GM12878 (cell line): Measurements from ENCODE around the gene CNTD1.

Experiments used
- FOXK2 ChIP-seq: fragments of 450-650 bp; IDR thresholded peaks from 2 replicates; pipeline ENCODE4 v1.6.1; 2017; ENCODE audit warnings: mild to moderate bottlenecking, moderate library complexity
- GABPA ChIP-seq: IDR thresholded peaks from 2 replicates; pipeline ENCODE4 v1.6.1; 2014; ENCODE audit warnings: antibody characterized with exemption, low read depth, mild to moderate bottlenecking, inconsistent platforms
- NFYB ChIP-seq: IDR thresholded peaks from 2 replicates; pipeline ENCODE4 v1.6.1; 2011; ENCODE audit warnings: low read depth, mild to moderate bottlenecking, low read length, improper control_type of control experiment, moderate library complexity; ENCODE audit not compliant: insufficient read depth
- NR2C2 ChIP-seq: IDR thresholded peaks from 2 replicates; pipeline ENCODE4 v1.6.1; 2011; ENCODE audit warnings: borderline replicate concordance, low read depth; ENCODE audit not compliant: control insufficient read depth, insufficient read length
- POLR2A ChIP-seq: IDR thresholded peaks from 2 replicates; pipeline ENCODE4 v1.6.1; 2011; ENCODE audit warnings: low read depth, mild to moderate bottlenecking, low read length
- SIN3A ChIP-seq: IDR thresholded peaks from 2 replicates; pipeline ENCODE4 v1.6.1; 2012; ENCODE audit warnings: low read depth, low read length, improper control_type of control experiment
- TAF1 ChIP-seq: IDR thresholded peaks from 2 replicates; pipeline ENCODE4 v1.6.1; 2011; ENCODE audit warnings: mild to moderate bottlenecking, low read depth, low read length, borderline replicate concordance
- TF ChIP-seq, protein P1 (sequence below), 3 experiments: IDR thresholded peaks in 2 of 3; conservative IDR thresholded peaks in 1 of 3; 2 replicates each; pipeline ENCODE4 v1.5.1; 2011; ENCODE audit warnings: low read depth in 3 of 3, low read length in 3 of 3, mild to moderate bottlenecking in 3 of 3, control low read depth in 2 of 3, moderate library complexity in 2 of 3, inconsistent platforms in 1 of 3, mixed read lengths in 1 of 3; ENCODE audit not compliant: control insufficient read depth in 2 of 3, insufficient read depth in 1 of 3; ENCODE audit errors: extremely low read depth in 1 of 3
- TF ChIP-seq, protein P2 (sequence below): IDR thresholded peaks from 2 replicates; pipeline ENCODE4 v1.6.1; 2011; ENCODE audit warnings: low read depth, low read length, improper control_type of control experiment, borderline replicate concordance
- TF ChIP-seq, protein P3 (sequence below): fragments of 450-650 bp; IDR thresholded peaks from 2 replicates; pipeline ENCODE4 v1.6.1; 2018; ENCODE audit warnings: borderline replicate concordance, mild to moderate bottlenecking; ENCODE audit not compliant: partially characterized antibody
- TF ChIP-seq, protein P4 (sequence below): fragments of 450-650 bp; conservative IDR thresholded peaks from 2 replicates; pipeline ENCODE4 v1.6.1; 2017; ENCODE audit warnings: mild to moderate bottlenecking, moderate library complexity

DNA sequence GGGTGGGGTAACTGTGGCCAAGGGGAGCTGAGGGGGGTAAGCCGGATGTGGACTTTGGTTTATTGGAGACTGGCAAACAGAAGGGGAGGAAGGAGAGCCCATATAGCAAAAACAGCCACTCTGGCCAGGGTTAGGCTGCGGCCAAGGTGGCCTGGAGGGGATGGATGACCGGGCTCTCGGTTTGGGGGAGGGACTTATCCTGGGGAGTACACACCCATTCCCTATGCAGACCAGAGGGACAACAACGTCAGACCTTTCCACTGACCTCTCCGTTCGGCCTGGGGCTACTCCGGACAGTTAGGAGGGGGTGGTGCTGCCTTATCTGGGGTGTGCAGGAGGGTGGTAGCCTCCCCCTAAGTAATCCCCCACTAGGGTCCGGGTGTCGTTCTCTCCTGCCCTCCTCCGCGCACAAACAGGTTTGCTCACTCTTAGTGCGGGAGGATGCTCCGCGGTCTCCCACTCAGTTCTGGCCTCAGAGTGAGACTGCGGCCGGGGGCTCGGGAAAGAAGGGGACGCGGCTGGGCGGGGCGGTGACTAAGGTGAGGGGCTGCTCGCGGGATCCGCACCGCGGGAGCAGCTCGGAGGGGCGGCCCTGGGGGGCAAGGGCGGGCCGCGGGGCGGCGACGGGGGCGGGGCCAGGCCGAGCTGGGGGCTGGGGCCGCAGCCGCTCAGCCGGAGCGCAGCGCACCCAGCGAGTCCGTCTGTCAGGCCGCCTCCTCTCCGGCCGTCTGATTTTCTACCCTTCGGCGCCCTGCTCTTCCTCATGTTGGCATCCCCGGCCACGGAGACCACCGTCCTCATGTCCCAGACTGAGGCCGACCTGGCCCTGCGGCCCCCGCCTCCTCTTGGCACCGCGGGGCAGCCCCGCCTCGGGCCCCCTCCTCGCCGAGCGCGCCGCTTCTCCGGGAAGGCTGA, 18.5 kb upstream of the CNTD1 start, which contains the start of gene WNK4:
- no peak for TF ChIP-seq GABPA
- TF ChIP-seq, protein P1, sequence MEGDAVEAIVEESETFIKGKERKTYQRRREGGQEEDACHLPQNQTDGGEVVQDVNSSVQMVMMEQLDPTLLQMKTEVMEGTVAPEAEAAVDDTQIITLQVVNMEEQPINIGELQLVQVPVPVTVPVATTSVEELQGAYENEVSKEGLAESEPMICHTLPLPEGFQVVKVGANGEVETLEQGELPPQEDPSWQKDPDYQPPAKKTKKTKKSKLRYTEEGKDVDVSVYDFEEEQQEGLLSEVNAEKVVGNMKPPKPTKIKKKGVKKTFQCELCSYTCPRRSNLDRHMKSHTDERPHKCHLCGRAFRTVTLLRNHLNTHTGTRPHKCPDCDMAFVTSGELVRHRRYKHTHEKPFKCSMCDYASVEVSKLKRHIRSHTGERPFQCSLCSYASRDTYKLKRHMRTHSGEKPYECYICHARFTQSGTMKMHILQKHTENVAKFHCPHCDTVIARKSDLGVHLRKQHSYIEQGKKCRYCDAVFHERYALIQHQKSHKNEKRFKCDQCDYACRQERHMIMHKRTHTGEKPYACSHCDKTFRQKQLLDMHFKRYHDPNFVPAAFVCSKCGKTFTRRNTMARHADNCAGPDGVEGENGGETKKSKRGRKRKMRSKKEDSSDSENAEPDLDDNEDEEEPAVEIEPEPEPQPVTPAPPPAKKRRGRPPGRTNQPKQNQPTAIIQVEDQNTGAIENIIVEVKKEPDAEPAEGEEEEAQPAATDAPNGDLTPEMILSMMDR (IDR thresholded peaks at IDR 0.05 in 2 of 3, conservative IDR thresholded peaks at IDR 0.05 in 1 of 3; ENCODE audit: control insufficient read depth in 2 of 3, extremely low read depth in 1 of 3, insufficient read depth in 1 of 3, low read depth in 3 of 3, low read length in 3 of 3), result no peak
- TF ChIP-seq NFYB, result no peak
- TF ChIP-seq, protein P2, sequence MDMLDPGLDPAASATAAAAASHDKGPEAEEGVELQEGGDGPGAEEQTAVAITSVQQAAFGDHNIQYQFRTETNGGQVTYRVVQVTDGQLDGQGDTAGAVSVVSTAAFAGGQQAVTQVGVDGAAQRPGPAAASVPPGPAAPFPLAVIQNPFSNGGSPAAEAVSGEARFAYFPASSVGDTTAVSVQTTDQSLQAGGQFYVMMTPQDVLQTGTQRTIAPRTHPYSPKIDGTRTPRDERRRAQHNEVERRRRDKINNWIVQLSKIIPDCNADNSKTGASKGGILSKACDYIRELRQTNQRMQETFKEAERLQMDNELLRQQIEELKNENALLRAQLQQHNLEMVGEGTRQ, result no peak
- TF ChIP-seq POLR2A, result 0 out of 2 replicates have a peak, but pooled peaks have one; percentile 7
- TF ChIP-seq TAF1, result no peak
- TF ChIP-seq, protein P3, sequence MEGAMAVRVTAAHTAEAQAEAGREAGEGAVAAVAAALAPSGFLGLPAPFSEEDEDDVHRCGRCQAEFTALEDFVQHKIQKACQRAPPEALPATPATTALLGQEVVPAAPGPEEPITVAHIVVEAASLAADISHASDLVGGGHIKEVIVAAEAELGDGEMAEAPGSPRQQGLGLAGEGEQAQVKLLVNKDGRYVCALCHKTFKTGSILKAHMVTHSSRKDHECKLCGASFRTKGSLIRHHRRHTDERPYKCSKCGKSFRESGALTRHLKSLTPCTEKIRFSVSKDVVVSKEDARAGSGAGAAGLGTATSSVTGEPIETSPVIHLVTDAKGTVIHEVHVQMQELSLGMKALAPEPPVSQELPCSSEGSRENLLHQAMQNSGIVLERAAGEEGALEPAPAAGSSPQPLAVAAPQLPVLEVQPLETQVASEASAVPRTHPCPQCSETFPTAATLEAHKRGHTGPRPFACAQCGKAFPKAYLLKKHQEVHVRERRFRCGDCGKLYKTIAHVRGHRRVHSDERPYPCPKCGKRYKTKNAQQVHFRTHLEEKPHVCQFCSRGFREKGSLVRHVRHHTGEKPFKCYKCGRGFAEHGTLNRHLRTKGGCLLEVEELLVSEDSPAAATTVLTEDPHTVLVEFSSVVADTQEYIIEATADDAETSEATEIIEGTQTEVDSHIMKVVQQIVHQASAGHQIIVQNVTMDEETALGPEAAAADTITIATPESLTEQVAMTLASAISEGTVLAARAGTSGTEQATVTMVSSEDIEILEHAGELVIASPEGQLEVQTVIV, result no peak
- TF ChIP-seq NR2C2, result no peak
- TF ChIP-seq, protein P4, sequence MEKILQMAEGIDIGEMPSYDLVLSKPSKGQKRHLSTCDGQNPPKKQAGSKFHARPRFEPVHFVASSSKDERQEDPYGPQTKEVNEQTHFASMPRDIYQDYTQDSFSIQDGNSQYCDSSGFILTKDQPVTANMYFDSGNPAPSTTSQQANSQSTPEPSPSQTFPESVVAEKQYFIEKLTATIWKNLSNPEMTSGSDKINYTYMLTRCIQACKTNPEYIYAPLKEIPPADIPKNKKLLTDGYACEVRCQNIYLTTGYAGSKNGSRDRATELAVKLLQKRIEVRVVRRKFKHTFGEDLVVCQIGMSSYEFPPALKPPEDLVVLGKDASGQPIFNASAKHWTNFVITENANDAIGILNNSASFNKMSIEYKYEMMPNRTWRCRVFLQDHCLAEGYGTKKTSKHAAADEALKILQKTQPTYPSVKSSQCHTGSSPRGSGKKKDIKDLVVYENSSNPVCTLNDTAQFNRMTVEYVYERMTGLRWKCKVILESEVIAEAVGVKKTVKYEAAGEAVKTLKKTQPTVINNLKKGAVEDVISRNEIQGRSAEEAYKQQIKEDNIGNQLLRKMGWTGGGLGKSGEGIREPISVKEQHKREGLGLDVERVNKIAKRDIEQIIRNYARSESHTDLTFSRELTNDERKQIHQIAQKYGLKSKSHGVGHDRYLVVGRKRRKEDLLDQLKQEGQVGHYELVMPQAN, result no peak
- no peak for TF ChIP-seq FOXK2
- no peak for TF ChIP-seq SIN3A
